ENCODE results near the gene GARS1. TPM values are rescaled to one million over a fixed set of nuclear protein-coding genes. Genes with fewer than 3 reads are reported as not detected.

Gene GARS1
- total and polyA plus RNA-seq, 9 of the 15 experiments (the other 6 are each of a cell fraction or from before 2014, with no cell fraction given) = 142 to 769 (median 272) TPM

DNA sequence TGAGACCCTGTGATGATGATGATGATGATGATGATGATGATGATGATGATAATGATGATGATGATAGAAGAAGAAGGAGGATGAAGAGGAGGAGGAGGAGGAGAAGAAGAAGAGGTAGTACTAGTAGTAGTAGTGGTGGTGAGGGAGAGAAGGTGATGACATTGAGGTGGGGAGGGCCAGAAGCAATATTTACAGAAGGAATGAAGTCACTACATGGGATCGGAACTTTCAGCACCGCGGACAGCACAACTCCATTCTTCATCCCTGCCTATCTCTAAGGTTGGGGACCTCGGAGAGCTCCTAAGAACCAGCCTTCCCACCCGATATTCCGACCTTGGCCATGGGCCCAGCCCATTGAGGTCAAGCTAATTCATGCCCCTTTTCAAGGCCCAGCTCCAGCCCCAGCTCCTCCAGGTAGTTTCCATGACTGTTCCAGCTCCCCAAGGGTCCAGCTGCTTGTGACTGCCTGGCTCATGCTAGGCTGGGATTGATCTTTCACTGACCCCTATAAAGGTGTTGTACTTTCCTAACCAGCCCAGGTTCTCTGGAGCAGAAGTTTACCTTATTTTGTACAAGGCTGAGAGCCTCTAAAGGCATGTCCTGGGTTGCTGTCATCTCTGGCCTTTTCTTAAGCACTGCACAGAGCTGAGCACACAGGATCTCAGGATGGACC, 77.3 kb downstream of the GARS1 start (continued):
- TF ChIP-seq SNAPC5 (CRISPR knock-in tag; IDR thresholded peaks at IDR 0.05) (no peak), ZNF778 (CRISPR knock-in tag; IDR thresholded peaks at IDR 0.05) (no peak), CBFA2T3 (IDR thresholded peaks at IDR 0.05) (no peak), TFE3 (CRISPR knock-in tag; IDR thresholded peaks at IDR 0.05) (no peak), CGGBP1 (CRISPR knock-in tag; IDR thresholded peaks at IDR 0.05) (no peak), JUNB (CRISPR knock-in tag; conservative IDR thresholded peaks at IDR 0.05) (no peak), ZNF316 (IDR thresholded peaks at IDR 0.05) (no peak), XRCC5 (IDR thresholded peaks at IDR 0.05; ENCODE audit: low read depth, low read length) (peak; percentile 24; the same call in 1 of the 2 replicates), NR4A1 (CRISPR knock-in tag; IDR thresholded peaks at IDR 0.05) (no peak; the same call in 1 of the 2 replicates), NR4A1 (tag; IDR thresholded peaks at IDR 0.05) (peak; percentile 85), NFIC (IDR thresholded peaks at IDR 0.05) (peak; percentile 43; the same call in 1 of the 2 replicates), DPF2 (IDR thresholded peaks at IDR 0.05) (0 out of 2 replicates have a peak, but pooled peaks have one; percentile 16), ARID1B (IDR thresholded peaks at IDR 0.05) (no peak), TCF15 (CRISPR knock-in tag; IDR thresholded peaks at IDR 0.05) (no peak), ZFP1 (CRISPR knock-in tag; IDR thresholded peaks at IDR 0.05) (no peak), HNRNPK (IDR thresholded peaks at IDR 0.05; ENCODE audit: low read depth, low read length, poor library complexity, severe bottlenecking) (no peak), XRCC3 (IDR thresholded peaks at IDR 0.05) (no peak), BRF2 (IDR thresholded peaks at IDR 0.05; ENCODE audit: borderline replicate concordance, insufficient read depth, insufficient read length) (no peak)
- TF ChIP-seq, protein P1, sequence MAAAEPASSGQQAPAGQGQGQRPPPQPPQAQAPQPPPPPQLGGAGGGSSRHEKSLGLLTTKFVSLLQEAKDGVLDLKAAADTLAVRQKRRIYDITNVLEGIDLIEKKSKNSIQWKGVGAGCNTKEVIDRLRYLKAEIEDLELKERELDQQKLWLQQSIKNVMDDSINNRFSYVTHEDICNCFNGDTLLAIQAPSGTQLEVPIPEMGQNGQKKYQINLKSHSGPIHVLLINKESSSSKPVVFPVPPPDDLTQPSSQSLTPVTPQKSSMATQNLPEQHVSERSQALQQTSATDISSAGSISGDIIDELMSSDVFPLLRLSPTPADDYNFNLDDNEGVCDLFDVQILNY (CRISPR knock-in tag; IDR thresholded peaks at IDR 0.05) = peak; percentile 97
- TF ChIP-seq, protein P2, sequence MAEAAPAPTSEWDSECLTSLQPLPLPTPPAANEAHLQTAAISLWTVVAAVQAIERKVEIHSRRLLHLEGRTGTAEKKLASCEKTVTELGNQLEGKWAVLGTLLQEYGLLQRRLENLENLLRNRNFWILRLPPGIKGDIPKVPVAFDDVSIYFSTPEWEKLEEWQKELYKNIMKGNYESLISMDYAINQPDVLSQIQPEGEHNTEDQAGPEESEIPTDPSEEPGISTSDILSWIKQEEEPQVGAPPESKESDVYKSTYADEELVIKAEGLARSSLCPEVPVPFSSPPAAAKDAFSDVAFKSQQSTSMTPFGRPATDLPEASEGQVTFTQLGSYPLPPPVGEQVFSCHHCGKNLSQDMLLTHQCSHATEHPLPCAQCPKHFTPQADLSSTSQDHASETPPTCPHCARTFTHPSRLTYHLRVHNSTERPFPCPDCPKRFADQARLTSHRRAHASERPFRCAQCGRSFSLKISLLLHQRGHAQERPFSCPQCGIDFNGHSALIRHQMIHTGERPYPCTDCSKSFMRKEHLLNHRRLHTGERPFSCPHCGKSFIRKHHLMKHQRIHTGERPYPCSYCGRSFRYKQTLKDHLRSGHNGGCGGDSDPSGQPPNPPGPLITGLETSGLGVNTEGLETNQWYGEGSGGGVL (CRISPR knock-in tag; IDR thresholded peaks at IDR 0.05) = no peak
